ENCODE results near the gene DACH1. TPM values are rescaled to one million over a fixed set of nuclear protein-coding genes. Genes with fewer than 3 reads are reported as not detected.

Gene DACH1
- total RNA-seq, 1 donor from 2014 or later = not detected

DNA sequence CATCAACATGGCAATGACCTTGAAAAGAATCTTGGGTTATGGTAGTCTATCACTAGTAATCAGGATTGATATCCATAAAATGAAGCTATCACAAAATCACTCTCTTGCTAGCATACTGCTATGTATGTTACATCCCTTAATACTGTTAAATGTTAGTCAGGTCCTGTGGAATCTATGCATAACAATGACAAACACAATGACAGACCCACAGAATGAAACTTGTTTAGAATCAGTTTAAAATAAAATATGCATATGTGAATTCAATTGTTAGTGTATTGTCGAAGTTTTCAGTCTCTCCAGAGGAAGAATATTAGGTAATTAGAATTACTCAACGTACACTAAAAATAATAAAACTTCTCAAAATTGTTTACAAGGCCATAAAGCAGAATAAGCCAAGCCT is 137.6 kb downstream of the DACH1 start:
- no peak for FAIRE-seq
- H3K4me3 ChIP-seq (ENCODE audit: low read depth, low read length) = no peak overlapping the region
- DNase-seq (ENCODE audit: low read depth) = no peak
- no peaks in the 10 kb centered on the region for H3K36me3 ChIP-seq (ENCODE audit: control insufficient read depth, insufficient read depth, low read length)
- no peak for TF ChIP-seq CTCF (IDR thresholded peaks at IDR 0.05; ENCODE audit: insufficient read depth, low read length, severe bottlenecking)
- H3K27me3 ChIP-seq (ENCODE audit: control insufficient read depth, insufficient read depth, low read length) = no peaks in the 10 kb centered on the region

DNA sequence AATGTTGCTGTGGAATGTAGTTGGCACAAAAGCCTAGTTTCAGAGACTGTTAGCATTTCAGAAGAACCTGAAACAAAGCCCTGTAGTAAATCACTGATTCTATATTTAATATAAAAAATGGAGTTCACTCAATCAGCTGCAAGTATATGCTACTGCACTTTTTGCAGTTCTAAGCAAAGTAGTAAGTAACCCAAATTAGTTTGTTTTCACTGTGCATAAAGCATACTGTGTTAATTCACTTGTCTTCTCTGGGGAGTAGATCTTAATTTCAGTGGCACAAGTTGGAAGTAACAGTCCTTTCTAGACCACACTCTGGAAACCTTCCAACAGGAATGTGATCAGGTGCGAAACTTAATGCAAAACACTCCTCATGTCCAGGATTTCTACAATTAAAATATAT is 139.3 kb downstream of the DACH1 start:
- no peak for TF ChIP-seq CTCF (IDR thresholded peaks at IDR 0.05; ENCODE audit: insufficient read depth, low read length, severe bottlenecking)
- FAIRE-seq = no peak

DNA sequence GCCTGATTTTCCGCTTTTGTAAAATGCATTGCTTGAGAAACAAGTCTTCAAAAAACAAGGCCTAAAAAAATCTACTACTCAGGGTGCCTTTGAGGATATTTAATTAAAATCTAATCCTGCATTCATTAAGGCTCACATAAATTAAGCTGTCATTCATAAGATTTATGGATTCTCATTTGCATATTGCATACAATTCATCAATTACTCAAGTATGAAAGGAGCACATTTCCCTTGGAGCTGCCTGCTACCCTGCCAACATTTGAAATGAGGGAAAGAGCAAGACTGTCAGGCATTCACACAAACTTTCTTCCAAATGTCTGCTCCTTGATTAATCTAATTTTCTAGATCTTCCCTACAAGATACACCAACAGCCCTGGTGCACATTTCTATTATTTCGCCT is 140.0 kb downstream of the DACH1 start:
- DNase-seq (ENCODE audit: low read depth) (no peak), FAIRE-seq (no peak)
- Histone ChIP-seq H3K36me3 (ENCODE audit: control insufficient read depth, insufficient read depth, low read length) (no peaks in the 10 kb centered on the region), H3K4me3 (ENCODE audit: low read depth, low read length) (no peak overlapping the region), H3K27me3 (ENCODE audit: control insufficient read depth, insufficient read depth, low read length) (no peaks in the 10 kb centered on the region)
- TF ChIP-seq CTCF (IDR thresholded peaks at IDR 0.05; ENCODE audit: insufficient read depth, low read length, severe bottlenecking) = no peak

More for the DNA sequence above, 139.3 kb downstream of the DACH1 start:
- DNase-seq (ENCODE audit: low read depth) = no peak
- H3K4me3 ChIP-seq (ENCODE audit: low read depth, low read length) = no peak overlapping the region
- no peaks in the 10 kb centered on the region for H3K27me3 ChIP-seq (ENCODE audit: control insufficient read depth, insufficient read depth, low read length)
- H3K36me3 ChIP-seq (ENCODE audit: control insufficient read depth, insufficient read depth, low read length) = no peaks in the 10 kb centered on the region

DNA sequence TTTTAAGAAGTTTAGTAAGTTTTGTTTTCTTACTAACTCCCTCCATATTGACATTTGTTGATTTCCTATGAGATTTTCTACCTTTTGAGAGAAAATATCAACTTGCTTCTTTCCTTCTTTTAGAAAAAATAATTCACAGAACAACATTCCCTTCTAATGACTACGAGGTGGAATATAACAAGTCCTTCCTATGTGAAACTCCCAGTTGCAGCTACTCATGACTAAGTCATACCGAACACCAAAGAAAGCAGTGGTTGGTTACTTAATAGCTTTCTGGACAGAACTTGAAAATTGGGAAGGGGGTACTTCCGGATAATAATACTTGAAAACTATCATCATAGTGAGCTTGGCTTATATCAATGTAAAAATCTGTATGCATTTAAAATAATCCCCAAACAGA is 144.8 kb downstream of the DACH1 start:
- FAIRE-seq (no peak), DNase-seq (ENCODE audit: low read depth) (peak; percentile 20)
- Histone ChIP-seq H3K36me3 (ENCODE audit: control insufficient read depth, insufficient read depth, low read length) (no peaks in the 10 kb centered on the region), H3K4me3 (ENCODE audit: low read depth, low read length) (no peak overlapping the region), H3K27me3 (ENCODE audit: control insufficient read depth, insufficient read depth, low read length) (no peaks in the 10 kb centered on the region)
- no peak for TF ChIP-seq CTCF (IDR thresholded peaks at IDR 0.05; ENCODE audit: insufficient read depth, low read length, severe bottlenecking)

DNA sequence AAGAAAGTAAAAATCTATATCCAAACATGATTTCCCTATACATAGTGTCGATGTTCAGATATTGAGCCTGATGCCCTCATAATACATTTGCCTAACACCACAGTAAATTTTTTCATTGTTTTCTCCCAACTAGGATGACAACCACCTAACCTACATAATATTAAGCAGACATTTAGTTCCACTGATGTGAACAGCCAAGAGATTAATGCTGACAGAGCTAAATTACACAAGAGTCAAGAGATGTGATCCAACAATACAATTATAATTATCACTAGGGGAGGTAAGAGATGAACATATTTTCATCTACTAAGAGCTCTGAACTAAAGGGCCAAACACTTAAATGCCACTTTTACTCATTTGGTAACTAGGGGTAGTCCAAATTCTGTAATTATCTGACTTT is 145.9 kb downstream of the DACH1 start:
- TF ChIP-seq CTCF (IDR thresholded peaks at IDR 0.05; ENCODE audit: insufficient read depth, low read length, severe bottlenecking) = no peak
- FAIRE-seq = no peak
- Histone ChIP-seq H3K36me3 (ENCODE audit: control insufficient read depth, insufficient read depth, low read length) (no peaks in the 10 kb centered on the region), H3K4me3 (ENCODE audit: low read depth, low read length) (no peak overlapping the region), H3K27me3 (ENCODE audit: control insufficient read depth, insufficient read depth, low read length) (no peaks in the 10 kb centered on the region)
- no peak for DNase-seq (ENCODE audit: low read depth)

DNA sequence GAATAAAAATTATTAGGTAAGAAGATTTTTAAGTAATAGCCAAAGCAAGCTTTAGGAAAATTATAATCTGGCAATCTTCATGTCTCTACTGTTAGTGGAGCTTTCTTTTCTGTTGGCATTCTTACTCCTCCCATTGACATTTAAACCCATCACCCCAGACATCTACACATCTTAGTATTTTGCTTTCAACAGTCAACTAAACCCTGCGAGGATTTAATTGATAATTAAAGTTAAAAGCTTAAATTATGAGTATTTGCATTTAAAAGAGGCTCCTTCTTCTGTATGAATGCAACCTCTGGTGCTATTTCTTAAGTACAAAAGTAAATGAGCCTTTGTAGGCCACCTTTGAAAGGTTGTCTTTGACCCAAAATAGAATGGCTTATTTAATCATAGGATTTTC is 148.1 kb downstream of the DACH1 start:
- DNase-seq (ENCODE audit: low read depth) (no peak), FAIRE-seq (no peak)
- TF ChIP-seq CTCF (IDR thresholded peaks at IDR 0.05; ENCODE audit: insufficient read depth, low read length, severe bottlenecking) = no peak
- Histone ChIP-seq H3K4me3 (ENCODE audit: low read depth, low read length) (no peak overlapping the region), H3K27me3 (ENCODE audit: control insufficient read depth, insufficient read depth, low read length) (no peaks in the 10 kb centered on the region), H3K36me3 (ENCODE audit: control insufficient read depth, insufficient read depth, low read length) (no peaks in the 10 kb centered on the region)

Measured in bronchial epithelial cell (primary cell).